GM12878 (cell line): ENCODE measurements around the gene CLEC4E. TPM values are rescaled to one million over a fixed set of nuclear protein-coding genes. Genes with fewer than 3 reads are reported as not detected.

ENCODE experiments used
- ATAC-seq: fragments of 200-7000 bp; cut with Tn5 transposase; 3 replicates; pipeline ENCODE4 v1.9.1; 2020; ENCODE audit warnings: mild to moderate bottlenecking, moderate library complexity
- BruUV-seq: library from RNA; stranded (reverse); fragments of 400-500 nt; replicated peaks from 2 replicates; lab custom pipeline; 2021; lab: Mats Ljungman, UMichigan
- CTCF ChIA-PET: fragments of 300-600 bp; sonication (Branson Sonifier 250); formaldehyde crosslinking; extraction: SDS; loops from one replicate; lab custom pipeline; 2021; ENCODE audit warnings: inconsistent platforms; lab: Yijun Ruan, JAX
- POLR2A ChIA-PET: fragments of 350-600 bp; formaldehyde crosslinking; extraction: SDS; loops from one replicate; lab custom pipeline; 2021; ENCODE audit warnings: inconsistent platforms; lab: Charles Lee
- RAD21 ChIA-PET: fragments of 300-600 bp; sonication (Branson Sonifier 250); formaldehyde crosslinking; loops from one replicate; lab custom pipeline; 2023; ENCODE audit warnings: antibody characterized with exemption; ENCODE audit not compliant: unreplicated experiment; lab: Charles Lee
- SMC1A ChIA-PET: fragments of 300-600 bp; sonication (Branson Sonifier 250); formaldehyde crosslinking; loops from one replicate; lab custom pipeline; 2023; ENCODE audit not compliant: unreplicated experiment, uncharacterized antibody; lab: Charles Lee
- DNase-seq: peaks from one replicate; pipeline ENCODE4 v3.0.0-alpha.2; 2011; ENCODE audit warnings: low read depth, low spot score
- FAIRE-seq: peaks from 3 replicates; lab custom pipeline; 2011; peaks lifted over from hg19 to GRCh38; lab: Jason Lieb, UNC
- H2AFZ ChIP-seq: 2 replicates; pipeline ENCODE4 v1.6.0; 2011; ENCODE audit warnings: low read depth, low read length, control low read depth; ENCODE audit not compliant: control insufficient read depth
- H3K27ac ChIP-seq: 2 replicates; pipeline ENCODE4 v1.5.1; 2011; ENCODE audit warnings: control low read depth; ENCODE audit not compliant: control insufficient read depth, insufficient read depth
- H3K27me3 ChIP-seq, 2 experiments: replicated peaks in 1 of 2; 2 replicates each; pipeline versions ENCODE4 v1.6.0 to v1.6.1; 2011; ENCODE audit warnings: low read length in 1 of 2; ENCODE audit not compliant: control insufficient read depth in 2 of 2, insufficient read depth in 2 of 2
- H3K36me3 ChIP-seq, 2 experiments: 2 replicates each; pipeline ENCODE4 v1.5.1; 2011; ENCODE audit warnings: low read length in 1 of 2; ENCODE audit not compliant: control insufficient read depth in 2 of 2, insufficient read depth in 2 of 2
- H3K4me1 ChIP-seq: 2 replicates; pipeline ENCODE4 v1.6.1; 2011; ENCODE audit warnings: mild to moderate bottlenecking, low read length, moderate library complexity, mixed read lengths; ENCODE audit not compliant: control insufficient read depth, insufficient read depth
- H3K4me2 ChIP-seq: 2 replicates; pipeline ENCODE4 v1.6.0; 2011; ENCODE audit warnings: control low read depth; ENCODE audit not compliant: control insufficient read depth, insufficient read depth
- H3K4me3 ChIP-seq: fragments of 200-600 bp; sonication (generic); 2 replicates; pipeline ENCODE4 v1.5.1; 2016
- H3K79me2 ChIP-seq: 2 replicates; pipeline ENCODE4 v1.6.0; 2011; ENCODE audit warnings: low read length; ENCODE audit not compliant: control insufficient read depth, insufficient read depth
- H3K9ac ChIP-seq: 2 replicates; pipeline ENCODE4 v1.8.0; 2011; ENCODE audit warnings: low read length, control low read depth, mixed read lengths; ENCODE audit not compliant: control insufficient read depth, insufficient read depth
- H3K9me3 ChIP-seq: replicated peaks from 3 replicates; pipeline ENCODE4 v1.5.1; 2011; ENCODE audit warnings: mild to moderate bottlenecking, low read length; ENCODE audit not compliant: control insufficient read depth, insufficient read depth
- H4K20me1 ChIP-seq: 2 replicates; pipeline ENCODE4 v1.6.0; 2011; ENCODE audit not compliant: control insufficient read depth, insufficient read depth
- BACH1 ChIP-seq: fragments of 450-650 bp; IDR thresholded peaks from 2 replicates; pipeline ENCODE4 v1.6.1; 2017; ENCODE audit warnings: mild to moderate bottlenecking, borderline replicate concordance
- CREB1 ChIP-seq: IDR thresholded peaks from 2 replicates; pipeline ENCODE4 v1.6.1; 2012; ENCODE audit warnings: low read depth, mild to moderate bottlenecking, inconsistent platforms
- EP300 ChIP-seq, 2 experiments: fragments of 150-350 bp in 1 of 2; IDR thresholded peaks; 2 replicates each; pipeline ENCODE4 v1.6.1; 2011 to 2012; ENCODE audit warnings: low read depth in 2 of 2, low read length in 2 of 2, borderline replicate concordance in 1 of 2, improper control_type of control experiment in 1 of 2, inconsistent platforms in 1 of 2; ENCODE audit not compliant: control insufficient read depth in 1 of 2
- IKZF2 ChIP-seq, 2 experiments: fragments of 450-650 bp; IDR thresholded peaks; 2 replicates each; pipeline ENCODE4 v1.6.1; 2017; ENCODE audit warnings: mild to moderate bottlenecking in 2 of 2, moderate library complexity in 2 of 2
- JUND ChIP-seq: IDR thresholded peaks from 2 replicates; pipeline ENCODE4 v1.6.1; 2012; ENCODE audit warnings: low read depth, mild to moderate bottlenecking, low read length, improper control_type of control experiment, moderate library complexity
- KLF5 ChIP-seq: fragments of 450-650 bp; IDR thresholded peaks from 2 replicates; pipeline ENCODE4 v1.6.1; 2014; ENCODE audit warnings: mild to moderate bottlenecking; ENCODE audit not compliant: partially characterized antibody
- LARP7 ChIP-seq: fragments of 450-650 bp; IDR thresholded peaks from 2 replicates; pipeline ENCODE4 v1.6.1; 2017; ENCODE audit warnings: mild to moderate bottlenecking
- MYC ChIP-seq: IDR thresholded peaks from 2 replicates; pipeline ENCODE4 v1.6.1; 2011; ENCODE audit warnings: mild to moderate bottlenecking, low read length, moderate library complexity, inconsistent platforms; ENCODE audit not compliant: insufficient read depth, insufficient replicate concordance, insufficient read length, severe bottlenecking
- NFYB ChIP-seq: IDR thresholded peaks from 2 replicates; pipeline ENCODE4 v1.6.1; 2011; ENCODE audit warnings: low read depth, mild to moderate bottlenecking, low read length, improper control_type of control experiment, moderate library complexity; ENCODE audit not compliant: insufficient read depth
- PKNOX1 ChIP-seq: fragments of 450-650 bp; IDR thresholded peaks from 2 replicates; pipeline ENCODE4 v1.6.1; 2016; ENCODE audit warnings: mild to moderate bottlenecking
- PRDM15 ChIP-seq: fragments of 450-650 bp; formaldehyde crosslinking; IDR thresholded peaks from 2 replicates; pipeline ENCODE4 v1.4.0; 2020; ENCODE audit warnings: mild to moderate bottlenecking, moderate library complexity
- WGBS: methylation state at CpG from one replicate; pipeline ENCODE4 v1.1.6; 2016; ENCODE audit warnings: low lambda C conversion rate; ENCODE audit not compliant: insufficient replicate concordance, insufficient coverage; ENCODE audit errors: missing lambda C conversion rate; 5-methylcytosine and 5-hydroxymethylcytosine counted together
- in situ Hi-C: fragments of 300-500 bp; cut with MboI; formaldehyde crosslinking; loops from 9 replicates; pipeline ENCODE4 v1.14.3; 2018; ENCODE audit warnings: mixed read lengths
- intact Hi-C: fragments of 100-400 bp; cut with micrococcal nuclease; formaldehyde crosslinking; loops from one replicate; pipeline ENCODE4 v1.14.2; 2022; ENCODE audit not compliant: unreplicated experiment
- polyA plus RNA-seq, 11 experiments: library from polyadenylated mRNA; depleted of rRNA in 4 of 11; unstranded in 6 of 11; stranded (reverse) in 5 of 11; fragments of >200 nt; fragmentation: Nextera tagmentation in 4 of 11; fragmentation: Illumina TruSeq in 1 of 11; extraction: Ambion mirVana in 4 of 11; extraction: Trizol in 1 of 11; gene quantifications; 1 replicate in 1 of 11; 2 replicates in 10 of 11; pipeline versions ENCODE4 v1.2.1 to v1.2.3, GENCODE V29; 2011 to 2016; ENCODE audit warnings: inconsistent platforms in 2 of 11, missing spikeins in 2 of 11, low read depth in 1 of 11
- total RNA-seq, 4 experiments: library from RNA; depleted of rRNA in 3 of 4; stranded (reverse); fragments of >200 nt in 3 of 4; fragmentation: Illumina TruSeq in 1 of 4; extraction: Trizol in 1 of 4; gene quantifications; 2 replicates each; pipeline versions ENCODE4 v1.2.1 to v1.2.3, GENCODE V29; 2013 to 2021
- TF ChIP-seq, protein P1 (sequence below): fragments of 450-650 bp; formaldehyde crosslinking; IDR thresholded peaks from 2 replicates; pipeline ENCODE4 v1.5.0; 2022; ENCODE audit warnings: mild to moderate bottlenecking, missing genetic modification characterization

The CLEC4E gene
- total and polyA plus RNA-seq, 10 of the 15 experiments (the other 5 are each of a cell fraction or from before 2014, with no cell fraction given) = not detected

DNA sequence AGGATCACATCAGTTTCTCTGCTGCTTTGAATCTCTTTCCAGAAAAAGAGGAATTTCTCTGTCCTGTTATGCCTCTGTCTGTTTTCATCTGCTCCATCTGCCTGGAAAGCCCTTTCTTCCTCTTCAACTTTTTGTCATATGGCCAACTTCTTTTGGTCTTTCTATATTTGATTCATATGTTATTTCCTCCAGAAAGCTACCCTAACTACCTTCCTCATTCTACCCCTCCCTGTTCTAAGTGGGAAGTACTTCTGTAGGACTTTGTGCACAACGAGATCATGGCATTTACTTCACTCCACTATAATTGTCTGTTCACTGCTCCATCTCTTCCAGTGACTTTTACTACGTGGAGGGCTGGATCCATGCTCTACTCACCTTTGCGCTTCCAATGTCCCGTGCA lies 21.5 kb downstream of the CLEC4E start:
- no peak for ATAC-seq
- ChIA-PET CTCF (no interaction called here), RAD21 (no interaction called here), POLR2A (no interaction called here), SMC1A (interaction anchor here (0.8 kb wide), 1 partner anchor 51 kb away, joined by 3 read pairs; no protein-coding TSS in a partner anchor)
- Histone ChIP-seq H3K9me3 (no peaks in the 10 kb centered on the region), H3K79me2 (no peaks in the 10 kb centered on the region), H3K4me2 (no peak overlapping the region), H2AFZ (no peak overlapping the region), H3K36me3 (no peaks in the 10 kb centered on the region), H3K27ac (no peak overlapping the region), H3K27me3 (peaks cover 0 to 2% of the 10 kb centered on the region in 2 experiments; a peak in 1 of 4 replicates), H3K9ac (no peak overlapping the region), H4K20me1 (no peaks in the 10 kb centered on the region), H3K4me1 (no peaks in the 10 kb centered on the region), H3K4me3 (no peak overlapping the region)
- intact Hi-C loops (no loop called here), in situ Hi-C loops (no loop called here)
- no peak for DNase-seq
- 58% methylated on average over 4 of the region's 4 CpGs for WGBS
- FAIRE-seq = no peak
- no TSS peak for BruUV-seq
- TF ChIP-seq BACH1 (no peak), JUND (no peak), EP300 (IDR thresholded peaks at IDR 0.05; ENCODE audit: borderline replicate concordance in 1 of 2, control insufficient read depth in 1 of 2, low read depth in 2 of 2, low read length in 2 of 2) (no peak), CREB1 (no peak), MYC (no peak), KLF5 (no peak), NFYB (no peak), LARP7 (no peak), PKNOX1 (no peak), IKZF2 (IDR thresholded peaks at IDR 0.05) (no peak), PRDM15 (CRISPR knock-in tag) (no peak)
- TF ChIP-seq, protein P1, sequence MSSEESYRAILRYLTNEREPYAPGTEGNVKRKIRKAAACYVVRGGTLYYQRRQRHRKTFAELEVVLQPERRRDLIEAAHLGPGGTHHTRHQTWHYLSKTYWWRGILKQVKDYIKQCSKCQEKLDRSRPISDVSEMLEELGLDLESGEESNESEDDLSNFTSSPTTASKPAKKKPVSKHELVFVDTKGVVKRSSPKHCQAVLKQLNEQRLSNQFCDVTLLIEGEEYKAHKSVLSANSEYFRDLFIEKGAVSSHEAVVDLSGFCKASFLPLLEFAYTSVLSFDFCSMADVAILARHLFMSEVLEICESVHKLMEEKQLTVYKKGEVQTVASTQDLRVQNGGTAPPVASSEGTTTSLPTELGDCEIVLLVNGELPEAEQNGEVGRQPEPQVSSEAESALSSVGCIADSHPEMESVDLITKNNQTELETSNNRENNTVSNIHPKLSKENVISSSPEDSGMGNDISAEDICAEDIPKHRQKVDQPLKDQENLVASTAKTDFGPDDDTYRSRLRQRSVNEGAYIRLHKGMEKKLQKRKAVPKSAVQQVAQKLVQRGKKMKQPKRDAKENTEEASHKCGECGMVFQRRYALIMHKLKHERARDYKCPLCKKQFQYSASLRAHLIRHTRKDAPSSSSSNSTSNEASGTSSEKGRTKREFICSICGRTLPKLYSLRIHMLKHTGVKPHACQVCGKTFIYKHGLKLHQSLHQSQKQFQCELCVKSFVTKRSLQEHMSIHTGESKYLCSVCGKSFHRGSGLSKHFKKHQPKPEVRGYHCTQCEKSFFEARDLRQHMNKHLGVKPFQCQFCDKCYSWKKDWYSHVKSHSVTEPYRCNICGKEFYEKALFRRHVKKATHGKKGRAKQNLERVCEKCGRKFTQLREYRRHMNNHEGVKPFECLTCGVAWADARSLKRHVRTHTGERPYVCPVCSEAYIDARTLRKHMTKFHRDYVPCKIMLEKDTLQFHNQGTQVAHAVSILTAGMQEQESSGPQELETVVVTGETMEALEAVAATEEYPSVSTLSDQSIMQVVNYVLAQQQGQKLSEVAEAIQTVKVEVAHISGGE (CRISPR knock-in tag) = no peak
